Stimulated activated CD8-positive, alpha-beta memory T cell treated with anti-CD3 and anti-CD28 coated beads, Interleukin-7, amount 100 ng/mL, for 24 hours (primary cell): Measurements from ENCODE around the gene MRPL34.
"Not testable (repeated sequence)": the region's sequence is repeated elsewhere in the genome, so short reads cannot be mapped to it uniquely, and the experiment has no call there.

ENCODE experiments used
- DNase-seq: peaks from one replicate; pipeline ENCODE4 v3.0.0-alpha.2; 2020; ENCODE audit warnings: low read depth

Gene MRPL34

GRCh38 chr19:17305517-17306284 lies at the start of gene MRPL34:
Gene MRPL34 (plus strand): TSS chr19:17305872. CDS start chr19:17305893, 21 bp downstream.
- peak; percentile 81 for DNase-seq

- no peak for DNase-seq
These were observed 49.5 kb upstream of the MRPL34 start for GRCh38 chr19:17256130-17256529.

DNA sequence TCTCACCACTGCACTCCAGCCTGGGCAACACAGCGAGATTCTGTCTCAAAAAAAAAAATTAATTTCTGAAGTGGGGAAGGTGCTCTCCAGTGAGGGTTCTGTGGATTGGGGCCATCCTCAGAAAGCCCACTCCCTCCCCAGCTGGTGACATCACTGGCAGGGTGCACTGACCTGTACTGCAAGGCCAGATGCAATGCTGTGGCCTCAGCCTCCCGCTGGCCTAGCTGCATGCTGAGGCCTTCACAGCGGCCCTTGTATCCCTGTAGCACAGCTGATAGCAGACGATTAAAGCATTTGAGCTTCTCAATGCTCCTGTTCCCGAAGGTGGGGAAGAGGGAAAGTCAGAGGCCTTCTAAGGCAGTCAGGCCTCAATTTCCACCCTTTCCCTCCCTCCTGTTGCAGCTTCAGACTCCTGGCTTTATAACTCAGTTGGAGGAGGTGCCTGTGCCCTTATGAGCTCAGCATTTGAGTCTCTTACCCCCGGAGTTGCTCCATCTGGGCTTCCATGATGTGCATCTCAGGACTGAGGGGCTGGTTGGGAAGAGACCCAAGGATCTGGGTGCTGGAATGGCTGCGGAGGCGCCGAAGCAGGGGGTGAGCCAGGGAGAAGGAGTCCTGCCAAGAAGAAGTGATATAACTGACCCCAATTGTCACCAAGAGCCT lies 46.4 kb upstream of the MRPL34 start:
- DNase-seq, result no peak

DNA sequence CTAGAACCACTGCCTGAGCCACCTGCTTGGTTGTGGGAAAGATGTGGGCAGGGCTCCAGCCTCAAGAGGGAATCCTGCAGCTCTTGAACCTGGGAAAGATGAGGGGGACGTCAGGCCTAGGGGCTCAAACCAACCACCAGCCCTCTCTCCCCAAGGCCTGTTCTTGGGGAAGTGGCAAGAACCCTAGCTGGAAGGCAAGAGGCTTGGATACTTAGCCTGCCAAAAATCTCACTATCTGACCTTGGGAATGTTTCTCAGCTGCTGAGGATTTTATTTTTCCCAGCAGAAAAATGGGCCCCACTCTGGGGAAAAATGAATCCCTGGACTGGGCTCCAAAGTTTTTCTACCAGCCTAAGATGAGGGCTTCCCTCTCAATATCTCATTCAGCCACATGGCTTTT lies 45.7 kb upstream of the MRPL34 start:
- DNase-seq, result no peak

- peak; percentile 88 for DNase-seq
These were observed 44.8 kb upstream of the MRPL34 start for GRCh38 chr19:17260842-17261325.

GRCh38 chr19:17262557-17262956 lies 43.1 kb upstream of the MRPL34 start:
- DNase-seq, result no peak

GRCh38 chr19:17263712-17264640 lies 41.7 kb upstream of the MRPL34 start:
- no peak for DNase-seq

DNA sequence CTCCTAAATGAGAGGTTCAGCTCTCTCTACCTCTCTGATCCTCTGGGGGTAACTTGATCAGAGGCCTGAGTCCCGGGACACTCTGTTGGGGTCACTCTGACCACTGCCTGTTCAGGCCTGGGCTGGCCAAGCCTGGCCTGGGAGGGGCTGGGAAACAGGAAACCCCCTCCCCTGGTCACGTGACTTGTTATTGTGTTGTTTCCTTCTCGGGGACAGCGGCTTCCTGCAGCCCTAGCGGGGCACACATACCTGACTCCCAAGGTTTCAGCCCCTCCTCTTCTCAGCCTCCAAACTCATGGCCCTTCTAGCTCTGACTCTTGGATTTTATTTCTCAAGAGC lies 41.1 kb upstream of the MRPL34 start, which contains the start of gene USHBP1:
Gene USHBP1 (minus strand): TSS at position 105 of the 339 bp plus-strand sequence. CDS start 446 bp downstream, outside the sequence.
- no peak for DNase-seq

DNA sequence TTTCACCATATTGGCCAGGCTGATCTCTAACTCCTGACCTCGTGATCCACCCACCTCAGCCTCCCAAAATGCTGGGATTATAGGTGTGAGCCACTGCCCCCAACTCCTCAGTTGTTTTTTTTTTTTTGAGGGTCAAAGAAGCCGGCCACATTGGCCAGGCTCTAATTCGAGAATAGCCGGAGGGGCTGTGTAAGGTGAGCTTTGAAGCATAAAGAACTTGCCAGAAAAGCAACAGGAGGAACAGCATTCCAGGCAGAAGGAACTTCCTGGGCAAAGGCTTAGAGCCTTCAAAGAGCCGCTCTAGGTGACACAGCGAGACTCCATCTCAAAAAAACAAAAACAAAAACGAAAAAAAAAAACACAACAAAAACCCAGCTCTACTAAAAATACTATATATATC lies 39.6 kb upstream of the MRPL34 start:
- DNase-seq, result no peak

GRCh38 chr19:17266589-17266974 lies 39.1 kb upstream of the MRPL34 start:
- no peak for DNase-seq

- peak; percentile 85 for DNase-seq
These were observed 38.5 kb upstream of the MRPL34 start, which contains the start of gene BABAM1 for GRCh38 chr19:17266975-17267788. Gene BABAM1 (plus strand): TSS chr19:17267443. CDS start chr19:17268807, 1,364 bp downstream.

- no peak for DNase-seq
These were observed 36.9 kb upstream of the MRPL34 start for GRCh38 chr19:17268754-17269153.

DNA sequence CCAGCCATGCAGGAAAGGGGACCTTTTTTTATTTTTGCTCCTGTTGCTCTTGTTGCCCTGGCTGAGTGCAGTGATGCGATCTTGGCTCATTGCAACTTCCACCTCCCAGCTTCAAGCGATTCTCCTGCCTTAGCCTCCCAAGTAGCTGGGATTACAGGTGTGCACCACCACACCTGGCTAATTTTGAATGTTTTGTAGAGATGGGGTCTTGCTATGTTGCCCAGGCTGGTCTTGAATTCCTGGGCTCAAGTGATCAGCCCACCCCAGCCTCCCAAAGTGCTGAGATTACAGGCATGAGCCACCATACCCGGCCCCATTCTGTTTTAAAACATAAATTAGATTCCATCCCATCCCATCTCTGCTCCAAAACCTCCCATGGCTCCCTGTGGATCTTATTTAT lies 30.8 kb upstream of the MRPL34 start:
- DNase-seq, result not testable (repeated sequence)

GRCh38 chr19:17275441-17276175 lies 30.1 kb upstream of the MRPL34 start:
- no peak for DNase-seq

GRCh38 chr19:17279436-17279835 lies 26.2 kb upstream of the MRPL34 start:
- DNase-seq, result no peak

- DNase-seq, result peak; percentile 31
These were observed 24.0 kb upstream of the MRPL34 start, which contains the start of gene ANKLE1 for GRCh38 chr19:17281391-17282304. Gene ANKLE1 (plus strand): TSS chr19:17281901. CDS start chr19:17281921, 20 bp downstream.

DNA sequence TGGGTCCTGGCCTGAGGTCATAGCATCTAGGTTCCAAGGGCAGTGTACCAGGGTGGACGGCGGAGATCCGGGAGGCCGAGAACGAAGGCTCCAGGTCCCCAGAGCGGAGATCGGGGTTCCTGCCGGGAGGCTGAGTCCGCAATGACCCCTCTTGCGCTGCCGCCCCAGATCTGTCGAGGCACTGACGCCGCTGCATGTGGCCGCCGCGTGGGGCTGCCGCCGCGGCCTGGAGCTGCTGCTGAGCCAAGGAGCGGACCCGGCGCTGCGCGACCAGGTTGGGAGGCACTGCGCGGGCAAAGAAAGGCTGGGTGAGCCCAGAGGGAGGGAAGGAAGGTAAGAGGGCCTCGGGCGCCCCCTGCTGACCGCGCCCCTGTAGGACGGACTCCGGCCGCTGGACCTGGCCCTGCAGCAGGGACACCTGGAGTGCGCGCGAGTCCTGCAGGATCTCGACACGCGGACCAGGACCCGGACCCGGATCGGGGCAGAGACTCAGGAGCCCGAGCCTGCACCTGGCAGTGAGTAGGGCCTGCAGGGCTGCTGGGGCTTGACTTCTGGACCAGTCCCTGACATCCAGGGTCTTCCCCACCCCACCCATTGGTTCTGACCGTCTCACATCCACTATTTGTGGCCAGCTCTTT lies 23.1 kb upstream of the MRPL34 start:
- DNase-seq, result peak; percentile 59

DNA sequence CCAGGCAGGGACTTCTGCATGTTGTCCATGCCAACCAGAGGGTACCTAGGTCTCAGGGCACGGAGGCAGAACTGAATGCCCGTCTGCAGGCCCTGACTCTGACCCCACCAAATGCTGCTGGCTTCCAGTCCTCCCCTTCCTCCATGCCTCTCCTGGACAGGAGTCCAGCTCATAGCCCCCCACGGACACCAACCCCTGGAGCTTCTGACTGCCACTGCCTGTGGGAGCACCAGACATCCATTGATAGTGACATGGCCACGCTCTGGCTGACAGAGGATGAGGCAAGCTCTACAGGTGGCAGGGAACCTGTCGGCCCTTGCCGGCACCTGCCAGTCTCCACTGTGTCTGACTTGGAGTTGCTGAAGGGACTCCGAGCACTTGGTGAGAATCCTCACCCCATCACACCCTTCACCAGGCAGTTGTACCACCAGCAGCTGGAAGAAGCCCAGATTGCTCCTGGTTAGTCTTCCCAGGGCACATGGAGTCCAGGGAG lies 22.1 kb upstream of the MRPL34 start:
- DNase-seq, result no peak
